ENCODE data around the gene MUSK.

Gene MUSK

GRCh38 chr9:110764006-110764405, 95.4 kb downstream of the MUSK start:
- DNase-seq (ENCODE audit: low read depth): no peak
- no peak for TF ChIP-seq CTCF (conservative IDR thresholded peaks at IDR 0.05; ENCODE audit: control insufficient read depth, insufficient read depth, low read depth, low read length)
- no peak overlapping the region for H3K4me3 ChIP-seq (ENCODE audit: control insufficient read depth, low read depth, low read length)

DNA sequence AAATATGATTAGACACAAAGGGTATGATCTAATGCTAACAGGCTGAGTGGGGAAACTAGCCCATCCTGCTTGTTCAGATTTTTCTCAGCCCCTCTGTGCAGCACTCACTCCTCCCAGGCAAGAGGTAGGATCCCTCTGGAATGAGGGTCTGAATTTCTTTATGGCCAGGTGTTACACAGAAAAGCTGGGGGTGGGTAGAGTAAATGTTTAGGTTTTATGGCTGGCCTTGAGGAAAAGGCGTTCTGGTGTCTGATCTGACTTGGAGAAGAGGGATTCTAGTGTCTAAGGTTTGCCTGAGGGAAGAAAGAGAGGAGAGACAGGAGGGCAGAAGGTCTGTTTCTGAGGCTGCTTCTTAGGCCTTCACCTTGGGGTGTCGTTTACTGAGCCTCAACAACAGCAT, 97.3 kb downstream of the MUSK start:
- no peak overlapping the region for H3K4me3 ChIP-seq (ENCODE audit: control insufficient read depth, low read depth, low read length)
- no peak for DNase-seq (ENCODE audit: low read depth)
- no peak for TF ChIP-seq CTCF (conservative IDR thresholded peaks at IDR 0.05; ENCODE audit: control insufficient read depth, insufficient read depth, low read depth, low read length)

DNA sequence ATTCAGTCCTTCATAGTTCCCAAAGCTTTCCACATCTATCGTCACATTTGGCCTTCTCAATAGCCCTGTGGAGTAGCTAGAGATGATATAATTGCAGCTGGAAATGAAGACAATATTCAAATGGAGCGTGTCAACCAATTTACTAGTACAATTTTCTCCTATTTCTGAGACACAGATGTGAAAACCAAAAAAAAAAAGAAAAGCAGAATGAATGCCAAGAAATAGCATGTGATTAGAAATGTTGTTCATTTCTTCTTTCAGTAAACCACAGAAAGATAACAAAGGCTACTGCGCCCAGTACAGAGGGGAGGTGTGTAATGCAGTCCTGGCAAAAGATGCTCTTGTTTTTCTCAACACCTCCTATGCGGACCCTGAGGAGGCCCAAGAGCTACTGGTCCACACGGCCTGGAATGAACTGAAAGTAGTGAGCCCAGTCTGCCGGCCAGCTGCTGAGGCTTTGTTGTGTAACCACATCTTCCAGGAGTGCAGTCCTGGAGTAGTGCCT, 99.0 kb downstream of the MUSK start:
- peak; percentile 80 for DNase-seq (ENCODE audit: low read depth)
- no peak for TF ChIP-seq CTCF (conservative IDR thresholded peaks at IDR 0.05; ENCODE audit: control insufficient read depth, insufficient read depth, low read depth, low read length)
- H3K4me3 ChIP-seq (ENCODE audit: control insufficient read depth, low read depth, low read length): no peak overlapping the region

DNA sequence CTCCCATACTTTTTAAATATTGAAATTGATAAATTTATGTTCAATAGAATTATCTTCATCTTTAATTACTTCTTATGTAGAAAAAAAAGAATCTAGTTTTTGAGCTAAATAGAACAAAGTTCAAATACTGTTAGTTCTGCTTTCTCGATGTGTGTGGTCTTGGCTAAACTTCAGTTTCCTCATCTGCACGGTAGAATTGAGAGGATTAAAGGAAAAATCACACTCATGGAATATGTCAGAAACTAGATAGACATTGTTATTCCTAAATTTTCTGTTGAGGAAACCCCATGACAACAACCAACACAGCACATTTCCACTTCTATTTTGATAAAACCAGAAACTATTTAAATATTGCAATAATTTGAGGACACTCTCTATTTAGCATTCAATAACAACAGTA, 100.3 kb downstream of the MUSK start:
- no peak for DNase-seq (ENCODE audit: low read depth)
- TF ChIP-seq CTCF (conservative IDR thresholded peaks at IDR 0.05; ENCODE audit: control insufficient read depth, insufficient read depth, low read depth, low read length): no peak
- no peak overlapping the region for H3K4me3 ChIP-seq (ENCODE audit: control insufficient read depth, low read depth, low read length)

GRCh38 chr9:110769667-110770066, 101.1 kb downstream of the MUSK start:
- DNase-seq (ENCODE audit: low read depth): no peak
- no peak for TF ChIP-seq CTCF (conservative IDR thresholded peaks at IDR 0.05; ENCODE audit: control insufficient read depth, insufficient read depth, low read depth, low read length)
- H3K4me3 ChIP-seq (ENCODE audit: control insufficient read depth, low read depth, low read length): no peak overlapping the region

DNA sequence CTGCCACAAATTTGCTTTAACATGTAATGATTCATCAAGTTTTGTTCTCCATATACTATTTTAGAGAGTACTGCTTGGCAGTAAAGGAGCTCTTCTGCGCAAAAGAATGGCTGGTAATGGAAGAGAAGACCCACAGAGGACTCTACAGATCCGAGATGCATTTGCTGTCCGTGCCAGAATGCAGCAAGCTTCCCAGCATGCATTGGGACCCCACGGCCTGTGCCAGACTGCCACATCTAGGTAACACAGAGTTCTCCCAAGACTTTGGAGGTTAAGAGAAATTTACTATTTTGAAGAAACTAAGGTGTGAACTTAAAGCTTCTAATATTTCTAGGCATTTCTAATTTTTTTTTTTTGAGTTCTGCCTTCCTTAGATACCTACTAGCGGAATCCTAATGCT, 107.1 kb downstream of the MUSK start:
- no peak overlapping the region for H3K4me3 ChIP-seq (ENCODE audit: control insufficient read depth, low read depth, low read length)
- TF ChIP-seq CTCF (conservative IDR thresholded peaks at IDR 0.05; ENCODE audit: control insufficient read depth, insufficient read depth, low read depth, low read length): no peak
- DNase-seq (ENCODE audit: low read depth): no peak

DNA sequence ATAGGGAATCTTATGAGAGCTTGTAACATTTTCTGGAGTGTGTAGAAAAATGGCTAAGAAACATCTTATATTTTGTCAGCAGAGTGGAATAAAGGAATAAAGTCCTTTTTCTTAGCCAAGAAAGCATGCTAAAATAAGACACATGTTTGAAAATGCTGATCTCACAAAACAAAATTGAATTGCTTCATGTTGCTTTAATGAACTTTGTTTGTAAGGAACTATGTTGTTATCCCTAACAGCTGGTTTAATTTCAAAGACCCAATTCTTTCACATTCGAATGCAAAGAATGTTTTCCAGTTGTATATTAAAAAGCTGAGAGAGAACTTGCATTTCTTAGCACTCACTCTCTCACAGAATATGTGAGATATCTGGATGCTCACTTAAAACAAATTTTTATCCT, 107.6 kb downstream of the MUSK start:
- no peak for DNase-seq (ENCODE audit: low read depth)

More for the DNA sequence above, 107.6 kb downstream of the MUSK start:
- no peak overlapping the region for H3K4me3 ChIP-seq (ENCODE audit: control insufficient read depth, low read depth, low read length)
- TF ChIP-seq CTCF (conservative IDR thresholded peaks at IDR 0.05; ENCODE audit: control insufficient read depth, insufficient read depth, low read depth, low read length): no peak

Measured in fibroblast of mammary gland (primary cell).